ENCODE data around the gene C21orf91.
"Not testable (repeated sequence)": the region's sequence is repeated elsewhere in the genome, so short reads cannot be mapped to it uniquely, and the experiment has no call there.

C21orf91 gene

DNA sequence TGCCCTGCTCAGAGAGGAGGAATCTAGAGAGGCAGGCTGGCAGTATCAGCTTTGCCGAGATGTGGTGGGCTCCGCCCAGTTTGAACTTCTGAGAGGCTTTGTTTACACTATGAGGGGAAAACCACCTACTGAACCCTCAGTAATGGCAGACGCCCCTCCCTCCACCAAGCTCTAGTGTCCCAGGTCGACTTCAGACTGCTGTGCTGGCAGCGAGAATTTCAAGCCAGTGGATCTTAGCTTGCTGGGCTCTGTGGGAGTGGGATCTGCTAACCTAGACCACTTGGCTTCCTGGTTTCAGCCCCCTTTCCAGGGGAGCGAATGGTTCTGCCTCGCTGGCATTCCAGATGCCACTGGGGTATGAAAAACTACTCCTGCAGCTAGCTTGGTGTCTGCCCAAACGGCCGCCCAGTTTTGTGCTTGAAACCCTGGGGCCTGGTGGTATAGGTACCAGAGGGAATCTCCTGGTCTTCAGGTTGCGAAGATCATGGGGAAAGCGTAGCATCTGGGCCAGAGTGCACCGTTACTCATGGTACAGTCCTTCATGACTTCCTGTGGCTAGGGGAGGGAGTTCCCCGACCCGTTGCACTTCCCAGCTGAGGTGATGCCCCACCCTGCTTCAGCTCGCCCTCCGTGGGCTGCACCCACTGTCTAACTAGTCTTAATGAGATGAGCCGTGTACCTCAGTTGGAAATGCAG lies 43.6 kb downstream of the C21orf91 start:
- DNase-seq = peak; percentile 44

GRCh38 chr21:17775021-17775420 lies 44.1 kb downstream of the C21orf91 start:
- not testable (repeated sequence) for DNase-seq

DNA sequence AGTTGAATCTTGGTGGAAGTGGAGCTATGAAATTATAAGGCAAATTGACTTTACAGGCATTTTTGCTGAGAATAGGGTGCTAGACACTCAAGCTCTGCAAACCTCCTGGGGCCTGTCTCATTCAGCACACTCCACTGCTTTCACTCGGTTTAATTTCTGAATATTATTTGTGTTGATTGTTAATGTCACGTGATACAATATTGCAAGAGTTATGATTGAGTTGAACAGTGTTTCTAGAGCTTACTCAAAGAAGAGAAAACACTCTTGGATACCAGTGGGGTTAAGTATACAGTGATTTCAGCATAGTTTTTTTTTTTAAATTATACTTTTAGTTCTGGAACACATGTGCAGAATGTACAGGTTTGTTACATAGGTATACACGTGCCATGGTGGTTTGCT lies 49.7 kb downstream of the C21orf91 start:
- no peak for DNase-seq

DNA sequence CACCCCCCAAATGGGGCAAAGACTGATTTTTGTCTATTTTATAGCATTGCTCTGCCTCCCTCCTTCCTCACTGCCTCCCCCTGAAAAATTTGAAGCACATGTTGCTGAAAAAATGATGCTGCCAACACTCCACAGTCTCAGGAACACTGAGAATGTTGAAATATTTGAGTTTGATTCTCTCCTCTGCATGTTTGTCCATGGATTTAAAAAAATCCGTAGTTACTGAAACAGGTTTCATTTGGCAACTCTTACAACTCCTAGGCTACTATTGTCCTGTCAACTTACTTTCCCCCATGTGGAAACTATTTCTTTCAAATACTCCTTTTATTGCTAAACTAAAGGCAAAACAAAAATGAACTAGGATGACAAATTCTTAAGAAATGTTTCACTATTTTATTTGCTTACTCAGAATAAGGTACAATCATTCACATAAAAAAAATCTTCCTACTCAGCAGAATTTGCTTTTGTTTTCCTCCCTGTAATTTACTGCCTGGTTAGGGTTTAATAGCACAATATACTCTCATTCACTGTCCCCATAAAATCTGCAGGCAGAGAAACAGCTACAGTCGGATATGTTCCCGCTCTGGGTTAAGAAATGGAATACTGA lies 50.2 kb downstream of the C21orf91 start:
- no peak for DNase-seq

- DNase-seq = no peak
These were observed 53.9 kb downstream of the C21orf91 start for GRCh38 chr21:17765207-17765606.

DNA sequence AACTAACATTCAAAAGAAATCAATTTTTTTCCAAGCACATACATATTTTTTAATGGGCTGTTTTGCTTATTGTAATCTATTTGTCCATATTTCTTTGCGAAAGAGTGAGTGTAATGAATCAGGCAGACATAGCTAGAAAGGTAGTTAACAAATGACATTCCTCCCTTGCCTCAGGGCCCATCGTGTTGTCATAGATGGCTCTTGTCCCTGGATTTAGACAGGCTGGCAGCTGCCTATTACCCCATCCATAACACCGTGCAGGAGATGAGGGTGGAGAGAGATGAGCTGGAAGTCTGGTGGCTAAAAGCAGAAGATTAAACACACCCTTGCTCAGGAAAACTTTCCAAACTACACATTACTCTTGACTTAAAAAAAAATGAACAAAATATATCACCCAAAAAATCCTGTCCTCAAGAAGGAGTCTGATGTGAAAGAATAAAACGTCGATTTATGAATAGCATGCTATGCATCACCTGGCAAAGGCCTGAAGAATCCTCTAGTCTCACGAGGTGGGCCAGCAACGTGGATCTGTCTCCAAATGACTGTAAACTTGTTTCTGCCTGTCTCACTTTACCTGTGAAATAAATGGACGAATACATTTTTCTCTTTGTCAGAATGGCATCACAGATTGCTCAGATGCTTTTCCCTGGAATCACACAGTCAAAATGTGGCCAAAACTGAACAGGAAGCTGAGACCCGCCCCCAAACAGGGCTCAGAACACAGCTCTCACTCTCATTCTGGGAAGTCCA lies 55.7 kb downstream of the C21orf91 start:
- no peak for DNase-seq

DNA sequence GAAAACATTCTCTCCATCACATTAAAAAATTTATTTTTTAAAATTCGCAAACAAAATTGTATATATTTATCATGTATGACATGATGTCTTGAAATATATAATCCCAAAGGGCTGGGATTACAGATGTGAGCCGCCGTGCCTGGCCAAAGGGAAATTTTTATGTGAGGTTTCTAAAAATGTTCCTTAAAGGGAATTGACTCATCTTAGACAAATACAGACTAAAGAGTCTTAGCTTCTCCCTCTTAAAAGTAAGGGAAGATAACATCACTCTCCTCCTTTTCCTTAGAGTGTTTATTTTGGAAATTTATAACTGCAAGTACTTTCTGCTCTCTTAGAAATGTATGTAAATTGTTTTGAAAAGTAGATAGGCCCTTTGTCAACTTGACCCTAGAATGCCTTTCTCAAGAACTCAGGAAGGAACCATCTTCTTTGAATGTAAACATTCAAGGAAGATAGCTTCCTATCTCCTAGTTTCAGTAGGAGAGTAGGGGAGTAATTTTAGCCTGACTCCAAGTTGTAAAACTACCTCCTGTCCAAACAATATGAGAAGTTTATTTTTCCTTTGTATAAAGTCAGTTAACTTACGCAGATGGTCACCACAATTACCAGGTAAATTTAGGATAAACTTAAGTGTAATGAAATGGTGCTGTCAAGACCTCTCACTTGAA lies 59.5 kb downstream of the C21orf91 start:
- DNase-seq = no peak

GRCh38 chr21:17758683-17759082 lies 60.5 kb downstream of the C21orf91 start:
- DNase-seq = no peak

DNA sequence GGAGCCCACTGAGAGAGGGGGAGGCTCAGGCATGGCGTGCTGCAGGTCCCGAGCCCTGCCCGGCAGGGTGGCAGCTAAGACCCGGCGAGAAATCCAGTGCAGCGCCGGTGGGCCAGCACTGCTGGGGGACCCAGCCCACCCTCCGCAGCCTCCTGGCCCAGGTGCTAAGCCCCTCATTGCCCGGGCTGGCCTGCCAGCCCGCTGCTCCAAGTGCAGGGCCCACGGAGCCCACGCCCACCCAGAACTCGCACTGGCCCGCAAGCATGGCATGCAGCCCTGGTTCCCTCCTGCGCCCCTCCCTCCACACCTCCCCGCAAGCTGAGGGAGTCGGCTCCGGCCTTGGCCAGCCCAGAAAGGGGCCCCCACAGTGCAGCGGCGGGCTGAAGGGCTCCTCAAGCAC lies 61.5 kb downstream of the C21orf91 start:
- DNase-seq = no peak

DNA sequence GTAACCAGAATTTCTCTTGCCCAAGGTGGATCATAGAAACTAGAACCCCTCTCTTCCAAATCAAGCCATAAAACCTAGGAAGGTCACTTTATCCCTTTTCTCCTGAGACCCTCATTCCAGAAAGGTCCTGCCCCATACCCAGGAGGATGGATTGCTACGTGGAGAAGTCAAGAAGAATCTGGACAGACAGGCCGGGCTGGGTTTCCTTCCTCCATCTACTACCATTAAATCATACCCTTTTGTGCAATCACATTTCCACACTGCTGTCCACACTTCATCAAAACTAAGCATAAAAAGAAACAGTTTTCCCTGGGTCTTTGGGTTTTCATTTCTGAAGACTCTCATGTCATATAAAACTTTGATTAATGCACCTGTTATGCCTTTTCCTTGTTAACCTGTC lies 65.4 kb downstream of the C21orf91 start:
- DNase-seq = no peak

GRCh38 chr21:17752171-17752570 lies 67.0 kb downstream of the C21orf91 start:
- DNase-seq = no peak

GRCh38 chr21:17746920-17747319 lies 72.2 kb downstream of the C21orf91 start:
- no peak for DNase-seq

- DNase-seq = no peak
These were observed 74.1 kb downstream of the C21orf91 start for GRCh38 chr21:17745086-17745485.

GRCh38 chr21:17742940-17743592 lies 76.1 kb downstream of the C21orf91 start:
- DNase-seq = no peak

DNA sequence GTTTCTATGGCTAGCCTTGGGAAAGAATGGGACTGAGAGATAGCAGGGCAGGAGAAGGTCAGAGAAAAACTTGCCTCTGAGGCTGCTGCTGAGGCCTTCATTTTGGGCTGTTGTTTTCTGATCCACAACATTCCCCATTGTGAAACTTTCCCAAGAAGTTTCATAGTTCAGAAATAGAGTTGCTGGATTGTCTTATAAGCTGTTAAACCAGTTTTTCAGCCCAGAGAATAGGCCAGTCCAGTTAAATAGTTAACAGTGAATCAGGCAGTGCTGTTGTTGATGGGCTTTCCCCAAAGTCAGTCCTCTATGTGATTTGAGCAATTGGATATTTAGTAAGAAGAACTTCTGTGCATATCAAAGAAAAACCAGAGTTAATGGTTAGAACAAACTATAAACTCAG lies 77.0 kb downstream of the C21orf91 start:
- no peak for DNase-seq

Measured in stimulated activated CD4-positive, alpha-beta T cell treated with anti-CD3 and anti-CD28 coated beads, Interleukin-4, amount 100 ng/mL, for 1 hour (primary cell).